Activated CD4-positive, alpha-beta T cell treated with anti-CD3 and anti-CD28 coated beads, Interleukin-2, amount 50 U/mL, for 1 hour (primary cell): ENCODE data around the gene CCDC188.

Experiments used
- DNase-seq: peaks from one replicate; pipeline ENCODE4 v3.0.0-alpha.2; 2020

The CCDC188 gene

GRCh38 chr22:20184501-20185165, 33.8 kb upstream of the CCDC188 start:
- no peak for DNase-seq

DNA sequence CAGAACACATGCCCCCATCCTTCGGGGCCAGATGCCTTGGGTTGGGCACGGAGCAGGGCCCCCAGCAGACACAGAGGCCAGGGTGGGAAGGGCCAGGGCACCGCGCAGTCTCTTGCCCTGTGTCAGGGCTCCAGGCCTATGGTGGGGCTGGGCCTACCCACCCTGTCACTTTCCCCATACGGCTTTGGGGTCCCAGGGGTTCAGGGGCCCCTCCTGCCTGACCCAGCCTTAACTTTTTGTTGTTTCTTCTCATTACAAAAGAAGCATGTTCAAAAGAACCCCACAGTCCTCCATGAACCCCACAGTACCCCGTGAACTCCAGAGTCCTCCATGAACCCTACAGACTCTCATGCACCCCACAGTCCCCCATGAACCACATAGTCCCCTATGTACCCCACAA, 33.0 kb upstream of the CCDC188 start:
- DNase-seq = no peak

DNA sequence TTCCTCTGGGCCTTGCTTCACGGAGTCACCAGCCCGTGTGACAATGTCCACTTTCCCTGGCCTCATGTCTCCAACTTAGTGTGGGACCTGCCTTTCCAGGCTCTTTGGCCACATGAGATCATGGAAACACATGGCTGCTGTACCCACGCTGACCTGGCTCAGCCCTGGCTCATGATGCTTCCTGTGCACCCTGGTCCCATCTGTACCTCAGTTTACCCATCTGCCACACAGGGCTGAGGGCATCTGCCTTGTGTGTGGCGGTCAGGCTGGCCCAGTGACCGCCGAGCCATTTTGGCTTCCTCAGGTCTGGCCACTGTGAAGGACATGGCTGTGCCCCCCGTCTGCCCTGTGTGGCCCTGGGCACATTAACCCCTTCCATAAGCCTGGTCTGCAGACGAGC, 32.2 kb upstream of the CCDC188 start:
- DNase-seq = no peak

GRCh38 chr22:20182365-20182764, 31.5 kb upstream of the CCDC188 start:
- no peak for DNase-seq

DNA sequence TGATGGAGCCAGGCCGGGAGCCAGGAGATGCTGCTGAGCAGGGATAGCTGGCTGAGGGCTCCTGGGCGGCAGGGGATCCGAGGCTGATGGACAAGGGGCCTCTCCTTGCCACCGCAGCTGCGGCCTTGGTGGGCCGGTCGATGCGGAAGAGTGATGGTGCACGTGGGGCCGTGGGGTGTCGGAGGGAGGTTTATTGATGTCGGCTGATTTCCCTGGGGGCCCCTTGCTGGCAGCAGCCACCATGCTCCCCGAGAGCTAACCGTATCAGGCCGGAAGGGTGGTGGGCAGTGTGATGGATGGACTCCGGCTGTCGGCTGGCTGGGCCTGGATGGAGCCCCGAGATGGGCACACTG, 31.0 kb upstream of the CCDC188 start:
- DNase-seq = no peak

DNA sequence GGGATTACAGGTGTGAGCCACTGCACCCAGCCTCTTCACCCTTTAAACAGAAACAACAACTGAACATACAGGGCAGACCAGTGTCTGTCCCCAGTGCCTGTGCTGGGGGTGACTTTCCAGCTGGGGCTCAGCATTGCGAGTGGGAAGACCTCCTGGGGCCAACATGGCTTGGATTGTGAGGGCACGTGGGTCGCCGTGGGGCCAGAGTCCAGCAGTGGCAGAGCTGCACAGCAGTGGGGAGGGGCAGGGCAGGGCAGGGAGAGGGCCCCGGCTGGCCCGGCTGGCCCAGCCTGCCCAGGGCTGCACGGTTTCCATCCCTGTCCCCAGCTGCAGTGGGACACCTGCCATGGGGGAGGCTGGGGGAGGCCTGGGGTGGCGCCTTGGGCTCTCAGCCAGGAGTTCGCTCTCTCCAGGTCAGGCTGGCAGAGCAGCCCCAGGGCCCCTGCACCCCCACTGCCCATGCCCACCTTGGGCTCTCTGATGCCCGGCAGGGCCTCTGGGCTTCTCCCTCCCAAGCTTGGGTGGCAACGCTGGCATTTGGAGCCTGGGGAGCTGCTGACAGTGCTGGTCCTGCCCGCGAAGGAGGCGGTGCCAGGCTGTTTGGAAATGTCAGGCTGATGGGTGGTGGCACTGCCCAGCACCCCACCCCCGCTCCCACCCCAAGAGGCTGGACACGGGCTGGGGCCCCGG, 30.5 kb upstream of the CCDC188 start:
- no peak for DNase-seq

DNA sequence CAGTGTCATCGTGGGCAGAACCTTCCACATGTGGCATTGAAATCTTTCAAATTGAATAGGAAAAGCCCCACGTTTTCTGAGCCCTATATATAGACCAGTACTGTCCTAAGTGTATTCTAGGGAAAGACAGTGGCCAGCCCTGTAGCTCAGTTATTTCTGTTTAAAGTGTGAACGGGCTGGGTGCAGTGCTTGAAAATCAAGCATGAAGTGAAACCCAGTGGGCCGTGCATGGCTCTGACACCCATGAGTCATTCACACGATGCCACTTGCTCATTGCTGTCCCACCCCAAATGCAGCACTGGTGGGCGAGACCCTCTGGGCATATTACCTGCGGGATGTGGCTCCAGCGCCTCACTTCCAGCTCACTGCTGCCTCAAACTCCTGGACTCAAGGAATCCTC, 29.8 kb upstream of the CCDC188 start:
- no peak for DNase-seq

- no peak for DNase-seq
These were observed 29.4 kb upstream of the CCDC188 start for GRCh38 chr22:20180245-20180630.

DNA sequence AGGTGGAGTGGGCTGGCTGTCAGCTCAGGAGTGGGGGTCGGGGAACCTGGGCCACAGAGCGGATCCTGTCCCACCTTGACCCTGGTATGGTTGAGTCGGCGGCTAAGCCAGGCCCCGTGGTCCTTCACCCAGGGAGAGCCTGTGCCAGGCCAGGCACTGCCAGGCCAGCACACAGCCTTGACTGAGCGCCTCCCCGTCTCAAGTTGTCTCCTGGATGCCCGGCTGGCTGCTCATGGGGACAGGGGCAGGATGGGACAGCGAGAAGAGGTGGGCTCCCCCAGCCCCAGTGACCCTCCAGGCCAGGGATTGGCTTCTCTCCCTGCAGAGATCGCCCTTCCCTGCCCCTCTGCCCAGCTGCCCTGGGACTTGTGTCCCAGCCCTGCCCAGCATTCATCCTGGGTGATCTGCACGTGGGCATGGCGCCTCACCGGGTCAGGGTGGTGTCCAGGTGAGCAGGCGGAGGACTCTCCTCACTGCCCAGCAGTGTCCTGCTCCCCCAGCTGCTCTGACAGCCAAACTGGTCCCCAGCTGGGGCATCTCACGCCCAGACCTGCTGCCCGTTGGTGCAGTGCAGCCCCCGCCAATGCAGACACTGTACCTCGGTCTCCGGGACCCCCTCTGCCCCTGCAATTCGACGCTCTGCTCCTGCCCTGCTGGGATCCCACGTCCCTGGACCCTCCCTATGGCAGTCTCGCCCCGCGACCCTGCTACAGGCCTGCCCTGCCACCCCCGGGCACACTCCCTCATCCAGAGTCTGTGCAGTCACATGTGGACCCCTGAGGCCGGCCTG, 28.8 kb upstream of the CCDC188 start:
- no peak for DNase-seq

DNA sequence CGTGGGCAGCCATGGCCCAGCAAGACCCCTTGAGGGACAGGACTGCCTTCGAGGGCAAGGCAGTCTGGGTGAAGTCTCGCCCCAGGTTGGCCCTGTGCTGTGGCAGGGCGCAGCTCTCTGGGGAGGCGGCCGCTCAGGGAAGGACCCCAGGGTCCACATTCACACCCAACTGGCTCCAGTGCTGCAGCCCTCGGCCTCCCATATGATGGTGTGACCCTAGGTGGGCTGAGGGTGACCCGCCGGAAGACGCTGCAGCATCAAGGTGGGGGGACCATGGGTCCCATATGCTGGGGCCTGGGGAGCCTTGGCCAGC, 28.0 kb upstream of the CCDC188 start:
- no peak for DNase-seq

DNA sequence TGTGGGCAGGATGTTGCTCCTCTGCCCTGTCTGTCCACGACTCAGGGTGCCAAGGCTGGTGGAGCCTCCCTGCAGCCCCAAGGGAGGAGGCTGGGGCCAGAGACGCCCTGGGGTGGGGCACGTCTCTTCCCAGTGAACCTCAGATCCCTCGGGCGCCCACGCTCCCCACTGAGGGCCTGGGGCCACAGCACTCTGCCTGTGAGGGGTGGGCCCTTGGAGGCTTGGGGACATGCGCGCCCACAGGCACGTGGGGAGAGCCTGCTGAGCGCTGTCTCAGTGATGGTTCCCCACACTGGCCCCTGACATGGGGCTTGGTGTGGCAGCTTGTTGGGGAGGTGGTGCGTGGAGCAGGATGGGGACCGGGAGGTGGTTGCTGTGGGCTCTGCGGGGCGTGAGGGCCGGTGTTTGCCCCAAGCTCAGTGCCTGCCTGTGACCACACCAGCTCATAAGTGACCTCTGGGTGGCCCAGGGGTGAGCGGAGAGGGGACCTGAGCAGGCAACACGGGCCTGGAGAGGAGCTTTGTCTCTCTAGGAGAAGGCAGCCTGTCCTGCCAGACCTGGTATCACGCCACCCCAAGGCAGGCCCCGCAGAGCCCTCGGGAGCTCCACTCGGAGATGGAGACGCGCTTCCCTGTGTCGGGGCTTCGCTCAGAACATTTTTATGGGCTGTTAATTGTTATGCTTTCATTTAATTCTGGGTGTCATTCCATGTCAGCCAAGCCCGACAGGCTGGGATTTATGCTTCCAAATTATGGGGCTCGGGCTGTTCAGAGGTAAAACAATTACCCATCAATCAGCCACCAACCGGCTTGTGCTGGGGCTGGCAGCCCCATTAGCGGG, 27.4 kb upstream of the CCDC188 start:
- DNase-seq = no peak

DNA sequence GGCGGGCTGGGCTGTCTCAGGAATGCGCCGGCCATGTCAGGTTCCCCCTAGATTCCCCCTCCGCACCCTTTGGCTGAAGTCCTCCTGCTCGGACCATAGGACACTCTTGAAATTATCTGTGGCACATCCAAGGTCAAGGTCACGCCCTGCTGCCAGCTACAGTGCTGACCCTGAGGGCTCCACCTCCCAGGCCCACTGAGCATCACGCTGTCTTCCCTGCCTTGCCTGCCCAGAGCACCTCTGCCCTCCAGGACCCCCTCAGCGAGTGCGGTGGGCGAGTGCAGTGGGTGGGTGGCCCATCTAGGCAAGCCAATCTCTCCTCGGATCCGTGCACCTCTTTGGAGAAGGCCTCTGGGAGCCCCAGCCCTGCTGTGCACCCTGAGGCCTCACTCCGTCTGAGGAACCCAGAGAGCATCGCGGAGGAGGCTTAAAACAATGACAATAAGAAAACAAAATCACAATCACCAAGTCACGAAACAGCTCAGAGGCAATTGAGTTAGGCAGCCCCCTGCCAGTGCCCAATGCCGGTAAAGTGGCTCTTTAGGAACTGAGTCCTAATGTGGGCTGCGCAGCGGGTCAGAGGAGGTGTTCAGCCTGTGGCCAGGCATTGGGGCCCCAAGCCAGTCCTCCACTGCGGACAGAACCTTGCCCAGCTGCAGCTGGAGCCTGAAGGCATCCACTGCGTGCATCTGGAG, 26.5 kb upstream of the CCDC188 start:
- no peak for DNase-seq

DNA sequence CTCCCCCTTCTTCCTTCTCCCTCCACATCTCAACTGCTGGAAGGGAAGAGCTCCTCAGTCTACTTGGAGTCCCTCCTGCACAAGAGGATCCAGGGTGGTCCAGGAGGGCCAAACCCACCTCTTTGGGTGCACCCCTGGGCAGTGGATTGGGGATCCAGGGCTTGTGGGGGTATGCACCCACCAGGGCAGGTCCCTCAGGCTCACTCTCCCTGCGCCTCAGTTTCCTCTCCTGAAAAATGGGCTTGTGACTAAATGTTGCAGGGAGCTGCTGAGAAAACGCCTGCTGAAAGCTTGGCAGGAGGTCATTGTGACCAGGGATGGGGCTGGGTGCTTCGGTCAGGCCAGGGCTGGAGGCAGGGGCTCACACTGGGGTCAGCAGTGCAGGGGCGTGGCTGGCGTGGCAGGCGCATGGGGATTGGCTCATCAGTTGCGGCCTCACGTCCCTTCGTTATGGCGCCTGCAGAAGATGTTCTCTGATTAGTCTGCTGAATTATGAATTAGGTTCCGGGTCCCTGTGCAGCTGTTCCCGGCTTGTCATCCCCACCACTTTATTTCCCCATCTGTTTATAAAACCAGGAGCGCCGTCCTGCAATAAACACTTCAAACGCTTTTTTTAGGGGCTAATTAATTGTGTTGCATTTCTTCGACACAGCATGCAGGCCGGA, 25.7 kb upstream of the CCDC188 start:
- no peak for DNase-seq

GRCh38 chr22:20175597-20175900, 24.7 kb upstream of the CCDC188 start:
- DNase-seq = no peak

DNA sequence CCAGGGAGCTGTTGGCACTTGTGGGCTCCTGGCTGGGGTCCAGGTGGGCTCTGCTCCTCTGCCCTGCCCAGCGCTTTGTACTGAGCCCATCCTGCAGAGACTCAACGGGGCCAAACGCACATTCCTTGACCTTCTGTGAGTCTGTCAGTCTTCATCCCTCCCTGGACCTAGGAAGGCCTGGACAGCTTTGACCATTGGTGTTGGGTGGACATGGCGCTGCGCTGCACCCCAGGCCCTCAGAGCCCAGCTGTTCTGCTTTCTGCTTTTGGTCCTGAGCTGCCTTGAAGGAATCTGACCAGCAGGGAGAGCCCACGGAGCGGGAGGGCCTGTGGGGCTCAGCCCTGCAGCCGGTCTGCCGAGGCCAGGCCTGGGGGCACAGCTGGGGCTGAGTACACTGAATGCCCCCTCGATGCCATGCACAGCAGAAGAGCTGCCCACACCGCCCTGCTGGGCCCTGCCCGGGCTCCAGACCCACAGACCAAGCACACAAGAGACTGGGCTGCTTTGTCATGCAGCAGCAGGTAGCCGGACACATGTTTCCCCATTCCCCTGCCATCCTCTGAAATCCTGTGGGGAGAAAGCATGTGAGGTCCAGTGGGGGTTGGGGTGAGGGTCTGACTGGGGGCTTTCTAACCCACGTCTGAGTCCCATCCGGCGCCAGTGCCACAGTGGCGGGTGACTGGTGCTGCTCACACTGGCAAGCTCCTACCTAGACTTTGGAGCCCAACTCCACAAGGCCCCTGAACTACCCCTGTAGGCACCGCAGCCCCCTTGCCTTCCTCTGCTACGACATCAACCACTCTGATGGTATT, 24.1 kb upstream of the CCDC188 start:
- no peak for DNase-seq

DNA sequence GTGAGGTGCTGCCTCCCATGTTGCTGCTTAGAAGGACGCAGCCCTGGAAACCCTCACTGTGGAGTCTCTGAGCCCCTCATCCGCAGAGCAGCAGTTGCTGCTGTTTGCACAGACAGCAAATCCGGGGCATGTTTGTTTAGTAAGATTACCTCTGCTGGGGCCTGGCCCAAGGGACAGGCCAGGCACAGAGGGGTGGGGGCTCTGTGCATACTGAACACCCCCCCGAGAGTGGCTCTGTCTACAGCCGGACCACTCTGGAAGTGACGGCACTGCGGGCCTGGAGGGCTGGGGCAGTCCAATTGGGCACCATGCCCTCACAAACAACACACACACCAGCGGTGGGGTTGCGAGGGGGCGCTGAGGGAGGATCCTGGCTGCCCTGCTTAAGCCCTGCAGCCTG, 22.9 kb upstream of the CCDC188 start:
- DNase-seq = no peak

DNA sequence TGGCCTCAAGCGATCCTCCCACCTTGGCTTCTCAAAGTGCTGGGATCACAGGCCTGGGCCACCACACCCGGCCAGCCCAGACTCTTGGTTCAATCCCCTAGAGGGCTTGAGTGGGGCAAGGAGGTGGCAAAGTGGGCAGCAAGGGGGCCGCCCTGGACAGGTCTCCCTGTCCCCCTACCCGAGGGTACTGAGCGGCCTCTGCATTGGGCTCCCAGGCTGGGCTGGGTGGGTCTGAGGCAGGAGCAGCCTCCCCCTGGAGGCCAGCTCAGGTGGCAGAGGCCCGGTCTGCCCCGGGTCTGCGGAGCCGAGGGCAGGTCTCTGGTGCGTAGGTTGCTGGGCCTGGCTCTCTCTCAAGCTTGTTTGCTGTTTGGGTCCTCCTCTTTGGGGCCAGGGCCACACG, 22.4 kb upstream of the CCDC188 start:
- no peak for DNase-seq

DNA sequence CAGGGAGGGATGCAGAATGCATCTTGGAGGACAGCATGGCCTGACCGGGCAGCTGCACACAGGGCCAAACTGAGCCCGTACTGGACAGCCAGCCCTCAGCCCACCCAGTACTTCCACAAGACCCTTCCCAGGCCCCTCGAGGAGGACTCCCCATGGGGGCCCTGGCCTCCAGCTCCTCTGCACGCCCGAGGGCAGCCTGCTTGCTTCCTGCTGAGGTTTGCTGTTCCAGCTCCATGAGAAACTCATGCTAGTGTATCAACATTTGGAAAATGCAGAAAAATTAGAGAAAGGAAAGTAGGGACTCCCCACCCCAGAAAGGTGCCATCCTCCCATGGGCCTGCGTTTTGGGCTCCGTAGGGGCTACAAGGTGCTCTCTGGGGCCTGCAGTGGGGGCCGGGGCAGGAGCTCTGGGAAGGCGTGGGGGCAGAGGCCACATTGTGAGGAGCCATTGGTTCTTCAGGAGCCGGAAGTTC, 21.3 kb upstream of the CCDC188 start:
- no peak for DNase-seq

- no peak for DNase-seq
These were observed 20.7 kb upstream of the CCDC188 start for GRCh38 chr22:20171288-20172140.

DNA sequence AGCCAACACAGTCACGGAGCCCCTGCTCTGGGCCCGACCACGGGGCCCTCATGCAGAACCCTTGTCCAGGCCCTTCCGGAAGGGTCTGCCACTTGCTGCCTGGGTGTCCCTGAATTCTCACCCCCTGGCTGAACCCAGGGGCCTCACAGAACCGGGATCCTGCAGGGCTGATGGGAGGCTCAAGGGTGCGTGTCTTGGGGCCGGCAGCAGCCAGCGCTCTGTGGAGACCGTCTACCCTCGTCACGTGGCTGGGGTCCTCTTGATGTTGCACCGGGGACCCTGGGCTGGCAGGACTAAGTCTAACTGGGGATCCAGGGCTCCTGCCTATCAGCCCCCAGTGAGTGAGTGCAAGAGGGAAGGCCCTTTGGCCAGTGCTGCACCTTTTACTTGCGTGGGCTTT, 19.3 kb upstream of the CCDC188 start:
- no peak for DNase-seq
